ENCODE measurements around the gene HTR1E. TPM values are rescaled to one million over a fixed set of nuclear protein-coding genes. Genes with fewer than 3 reads are reported as not detected.

HTR1E gene
- total and polyA plus RNA-seq, 10 of the 15 experiments (the other 5 are each of a cell fraction or from before 2014, with no cell fraction given), result not detected

GRCh38 chr6:87012035-87012434 lies 74.7 kb downstream of the HTR1E start (continued):
- TF ChIP-seq MLLT1 (IDR thresholded peaks at IDR 0.05) (peak; percentile 38; the same call in 1 of the 2 replicates), SMAD1 (IDR thresholded peaks at IDR 0.05; ENCODE audit: low read depth, partially characterized antibody) (no peak), SMARCA5 (IDR thresholded peaks at IDR 0.05) (no peak), ZNF384 (IDR thresholded peaks at IDR 0.05; ENCODE audit: borderline replicate concordance, low read depth, low read length) (no peak), ASH2L (IDR thresholded peaks at IDR 0.05; ENCODE audit: borderline replicate concordance, low read depth) (no peak), IKZF2 (IDR thresholded peaks at IDR 0.05) (peak in 1 of 2 experiments; percentile 49; a peak in 2 of 4 replicates), ZNF274 (IDR thresholded peaks at IDR 0.05; ENCODE audit: insufficient read depth, insufficient read length) (no peak), EP300 (IDR thresholded peaks at IDR 0.05; ENCODE audit: borderline replicate concordance in 1 of 2, control insufficient read depth in 1 of 2, low read depth in 2 of 2, low read length in 2 of 2) (no peak; a peak in 1 of 4 replicates), MTA3 (IDR thresholded peaks at IDR 0.05; ENCODE audit: borderline replicate concordance, low read length) (no peak), PBX3 (IDR thresholded peaks at IDR 0.05; ENCODE audit: insufficient replicate concordance, low read depth, low read length) (no peak), SIN3A (IDR thresholded peaks at IDR 0.05; ENCODE audit: low read depth, low read length) (no peak), PML (IDR thresholded peaks at IDR 0.05; ENCODE audit: low read length) (no peak), PAX5 (IDR thresholded peaks at IDR 0.05; ENCODE audit: borderline replicate concordance, low read depth, low read length) (0 out of 2 replicates have a peak, but pooled peaks have one; percentile 51), SPI1 (IDR thresholded peaks at IDR 0.05; ENCODE audit: borderline replicate concordance, insufficient read depth, low read depth, low read length) (0 out of 2 replicates have a peak, but pooled peaks have one; percentile 1), BHLHE40 (IDR thresholded peaks at IDR 0.05; ENCODE audit: borderline replicate concordance in 1 of 2, low read depth in 2 of 2, low read length in 1 of 2) (peak in 1 of 2 experiments; percentile 10; a peak in 1 of 4 replicates), BRCA1 (IDR thresholded peaks at IDR 0.05; ENCODE audit: low read depth, low read length) (no peak), CBX3 (IDR thresholded peaks at IDR 0.05; ENCODE audit: borderline replicate concordance, low read depth) (no peak), NFYB (IDR thresholded peaks at IDR 0.05; ENCODE audit: insufficient read depth, low read depth, low read length) (no peak), IKZF1 (conservative IDR thresholded peaks at IDR 0.05) (peak; percentile 18; the same call in 1 of the 2 replicates), KLF5 (IDR thresholded peaks at IDR 0.05; ENCODE audit: partially characterized antibody) (no peak), JUND (IDR thresholded peaks at IDR 0.05; ENCODE audit: low read depth, low read length) (no peak), SREBF2 (IDR thresholded peaks at IDR 0.05; ENCODE audit: low read length) (no peak), TARDBP (IDR thresholded peaks at IDR 0.05; ENCODE audit: borderline replicate concordance) (no peak)

Measured in GM12878 (cell line).